Left lung (tissue), 10 donors: Measurements from ENCODE around the gene ZNF333. TPM values are rescaled to one million over a fixed set of nuclear protein-coding genes. Genes with fewer than 3 reads are reported as not detected.
A peak's percentile ranks its signal among the peaks of the same experiment; 100 is the strongest.
"Not testable (repeated sequence)": the region's sequence is repeated elsewhere in the genome, so short reads cannot be mapped to it uniquely, and the experiment has no call there.

ENCODE experiments used
- ATAC-seq: fragments of 200-7000 bp; cut with Tn5 transposase; one replicate; pipeline ENCODE4 v1.9.1; 2020; ENCODE audit warnings: moderate library complexity
- DNase-seq, 4 donors: peaks; one replicate each; pipeline ENCODE4 v3.0.0-alpha.2; 2013 to 2020
- H3K27ac ChIP-seq, 2 donors: fragments of 200-600 bp; sonication (generic) in 1 of 2; one replicate each; pipeline versions ENCODE4 v1.5.0 to v1.8.0; 2020 to 2021
- H3K27me3 ChIP-seq, 2 donors: fragments of 200-600 bp; sonication (generic) in 1 of 2; one replicate each; pipeline versions ENCODE4 v1.5.0 to v1.8.0; 2020 to 2021
- H3K36me3 ChIP-seq, 2 donors: fragments of 200-600 bp; sonication (generic) in 1 of 2; one replicate each; pipeline versions ENCODE4 v1.5.0 to v1.8.0; 2020 to 2021
- H3K4me1 ChIP-seq, 2 donors: fragments of 200-600 bp; one replicate each; pipeline ENCODE4 v1.8.0; 2021
- H3K4me3 ChIP-seq, 2 donors: fragments of 200-600 bp; sonication (generic) in 1 of 2; one replicate each; pipeline versions ENCODE4 v1.5.0 to v1.8.0; 2020 to 2021; ENCODE audit warnings: mild to moderate bottlenecking in 1 of 2
- H3K9me3 ChIP-seq, 2 donors: fragments of 200-600 bp; sonication (generic) in 1 of 2; one replicate each; pipeline versions ENCODE4 v1.5.0 to v1.8.0; 2020 to 2021
- intact Hi-C, 2 donors: fragments of 100-400 bp; cut with DNase I; formaldehyde crosslinking; loops; one replicate each; pipeline versions ENCODE4 v1.11.2 to v1.14.2; 2022
- polyA plus RNA-seq, 6 donors: library from polyadenylated mRNA; unstranded; fragments of 120-200 nt; gene quantifications; one replicate each; pipeline ENCODE4 v1.2.1, GENCODE V29; 2013; ENCODE audit not compliant: insufficient read length in 6 of 6
- total RNA-seq, 2 donors: library from RNA; stranded (reverse); fragmentation: NEBNext Ultra II Directional; extraction: Animal tissue kit (Norgen Biotek cat#: 25700); gene quantifications; one replicate each; pipeline ENCODE4 v1.2.1, GENCODE V29; 2021
- TF ChIP-seq, protein P1 (sequence below), 2 donors: fragments of 200-600 bp; sonication (generic) in 1 of 2; IDR thresholded peaks; one replicate each; pipeline versions ENCODE4 v1.5.0 to v1.8.0; 2021; ENCODE audit warnings: antibody characterized with exemption in 2 of 2
- donor health status: DM: no; HTN: yes; CAD: no.
- donor health status: DM: no; HTN: no; CAD: no.

The ZNF333 gene
- total and polyA plus RNA-seq, 8 donors, result 11.7 to 38.7 (median 35.6) TPM

DNA sequence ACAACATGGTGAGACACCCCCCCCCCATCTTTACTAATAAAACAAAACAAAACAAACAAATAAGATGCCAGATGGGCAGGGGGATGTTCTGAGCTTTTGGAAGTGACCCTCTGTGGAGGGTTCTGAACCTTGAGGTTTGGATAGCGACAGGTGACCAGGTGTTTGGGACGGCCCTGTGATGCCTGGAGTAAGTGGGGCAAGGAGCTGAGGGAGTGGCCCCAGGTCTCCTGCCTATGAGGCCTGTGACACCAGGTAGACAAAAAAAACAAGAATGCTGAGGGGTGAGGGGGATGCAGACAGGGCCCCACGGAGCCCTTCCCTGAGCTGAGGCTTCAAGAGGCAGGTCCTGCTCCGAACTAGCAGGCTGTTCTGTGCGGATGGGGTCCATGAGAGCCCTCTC is 79.4 kb downstream of the ZNF333 start:
- intact Hi-C loops, result no loop called here
- TF ChIP-seq, protein P1, sequence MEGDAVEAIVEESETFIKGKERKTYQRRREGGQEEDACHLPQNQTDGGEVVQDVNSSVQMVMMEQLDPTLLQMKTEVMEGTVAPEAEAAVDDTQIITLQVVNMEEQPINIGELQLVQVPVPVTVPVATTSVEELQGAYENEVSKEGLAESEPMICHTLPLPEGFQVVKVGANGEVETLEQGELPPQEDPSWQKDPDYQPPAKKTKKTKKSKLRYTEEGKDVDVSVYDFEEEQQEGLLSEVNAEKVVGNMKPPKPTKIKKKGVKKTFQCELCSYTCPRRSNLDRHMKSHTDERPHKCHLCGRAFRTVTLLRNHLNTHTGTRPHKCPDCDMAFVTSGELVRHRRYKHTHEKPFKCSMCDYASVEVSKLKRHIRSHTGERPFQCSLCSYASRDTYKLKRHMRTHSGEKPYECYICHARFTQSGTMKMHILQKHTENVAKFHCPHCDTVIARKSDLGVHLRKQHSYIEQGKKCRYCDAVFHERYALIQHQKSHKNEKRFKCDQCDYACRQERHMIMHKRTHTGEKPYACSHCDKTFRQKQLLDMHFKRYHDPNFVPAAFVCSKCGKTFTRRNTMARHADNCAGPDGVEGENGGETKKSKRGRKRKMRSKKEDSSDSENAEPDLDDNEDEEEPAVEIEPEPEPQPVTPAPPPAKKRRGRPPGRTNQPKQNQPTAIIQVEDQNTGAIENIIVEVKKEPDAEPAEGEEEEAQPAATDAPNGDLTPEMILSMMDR (IDR thresholded peaks at IDR 0.05), result no peak
- ATAC-seq, result no peak

DNA sequence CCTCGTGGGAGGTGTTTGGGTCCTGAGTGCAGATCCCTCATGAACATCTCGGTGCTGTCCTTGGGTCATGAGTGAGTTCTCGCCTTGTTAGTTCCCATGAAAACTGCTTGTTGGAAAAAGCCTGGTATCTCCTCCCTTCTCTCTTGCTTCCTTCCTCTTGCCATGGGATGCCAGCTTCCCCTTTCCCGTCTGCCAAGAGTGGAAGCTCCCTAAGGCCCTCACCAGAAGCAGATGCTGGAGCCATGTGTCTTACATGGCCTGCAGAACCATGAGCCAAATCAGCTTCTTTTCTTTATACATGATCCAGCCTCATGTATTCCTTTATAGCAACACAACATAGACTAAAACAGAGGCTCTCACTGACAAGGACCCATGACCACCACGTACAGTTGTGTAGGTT is 80.3 kb downstream of the ZNF333 start:
- H3K4me3 ChIP-seq, result no peak overlapping the region

More for the DNA sequence above, 79.4 kb downstream of the ZNF333 start:
- no peaks in the 10 kb centered on the region for H3K9me3 ChIP-seq
- DNase-seq, result no peak
- H3K36me3 ChIP-seq, result peaks cover 0 to 96% of the 10 kb centered on the region in 2 donors
- H3K4me3 ChIP-seq, result no peak overlapping the region
- peaks cover 0 to 26% of the 10 kb centered on the region in 2 donors for H3K27me3 ChIP-seq
- peaks cover 0 to 9% of the 10 kb centered on the region in 2 donors for H3K4me1 ChIP-seq
- no peak overlapping the region for H3K27ac ChIP-seq

GRCh38 chr19:14770944-14771839 is 81.3 kb downstream of the ZNF333 start:
- DNase-seq, result no peak
- no peak overlapping the region for H3K4me3 ChIP-seq

More for the DNA sequence above, 80.3 kb downstream of the ZNF333 start:
- no peak for DNase-seq
- H3K27me3 ChIP-seq, result peaks cover 0 to 26% of the 10 kb centered on the region in 2 donors
- TF ChIP-seq, protein P1 (IDR thresholded peaks at IDR 0.05), result no peak
- H3K9me3 ChIP-seq, result no peaks in the 10 kb centered on the region
- peaks cover 0 to 15% of the 10 kb centered on the region in 2 donors for H3K4me1 ChIP-seq
- no peak overlapping the region for H3K27ac ChIP-seq
- no peak for ATAC-seq
- peaks cover 0 to 86% of the 10 kb centered on the region in 2 donors for H3K36me3 ChIP-seq
- intact Hi-C loops, result no loop called here

GRCh38 chr19:14772467-14772866 is 82.6 kb downstream of the ZNF333 start:
- ATAC-seq (no peak), DNase-seq (no peak)
- Histone ChIP-seq H3K4me3 (no peak overlapping the region), H3K27me3 (peaks cover 0 to 46% of the 10 kb centered on the region in 2 donors), H3K9me3 (no peaks in the 10 kb centered on the region), H3K27ac (no peak overlapping the region), H3K4me1 (peaks cover 0 to 20% of the 10 kb centered on the region in 2 donors), H3K36me3 (peaks cover 0 to 63% of the 10 kb centered on the region in 2 donors)
- TF ChIP-seq, protein P1 (IDR thresholded peaks at IDR 0.05), result no peak
- intact Hi-C loops, result no loop called here

More at GRCh38 chr19:14770944-14771839, 81.3 kb downstream of the ZNF333 start:
- no peak overlapping the region for H3K27ac ChIP-seq
- peaks cover 0 to 15% of the 10 kb centered on the region in 2 donors for H3K4me1 ChIP-seq
- intact Hi-C loops, result no loop called here
- peaks cover 0 to 36% of the 10 kb centered on the region in 2 donors for H3K27me3 ChIP-seq
- no peak for ATAC-seq
- no peaks in the 10 kb centered on the region for H3K9me3 ChIP-seq
- H3K36me3 ChIP-seq, result peaks cover 0 to 76% of the 10 kb centered on the region in 2 donors
- TF ChIP-seq, protein P1 (IDR thresholded peaks at IDR 0.05), result no peak

GRCh38 chr19:14772995-14773394 is 83.1 kb downstream of the ZNF333 start:
- H3K27me3 ChIP-seq, result peaks cover 0 to 49% of the 10 kb centered on the region in 2 donors
- H3K9me3 ChIP-seq, result no peaks in the 10 kb centered on the region
- no peak overlapping the region for H3K4me3 ChIP-seq
- no peak for ATAC-seq
- intact Hi-C loops, result no loop called here
- peaks cover 0 to 58% of the 10 kb centered on the region in 2 donors for H3K36me3 ChIP-seq
- H3K27ac ChIP-seq, result no peak overlapping the region
- TF ChIP-seq, protein P1 (IDR thresholded peaks at IDR 0.05), result no peak
- H3K4me1 ChIP-seq, result peaks cover 0 to 20% of the 10 kb centered on the region in 2 donors
- DNase-seq, result no peak

DNA sequence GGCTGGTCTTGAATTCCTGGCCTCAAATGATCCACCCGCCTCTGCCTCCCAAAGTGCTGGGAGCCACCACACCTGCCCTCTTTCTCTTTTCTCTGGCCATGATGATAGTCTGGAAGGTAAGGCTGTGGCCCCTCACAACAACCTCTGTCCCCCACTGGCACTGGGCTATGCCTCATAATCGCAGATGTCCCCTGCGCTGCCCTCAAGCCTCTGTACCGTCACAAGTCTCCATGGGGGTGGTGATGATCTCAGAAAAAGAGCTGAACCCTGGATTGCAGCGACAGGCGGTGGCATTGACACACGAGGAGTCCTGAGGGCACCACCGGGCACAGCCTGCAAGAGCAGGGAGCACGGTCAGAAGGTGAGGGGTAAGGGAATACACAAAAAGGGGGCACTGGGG is 83.9 kb downstream of the ZNF333 start:
- intact Hi-C loops, result not testable (repeated sequence)

More for the DNA sequence above, 83.9 kb downstream of the ZNF333 start:
- H3K4me1 ChIP-seq, result peaks cover 0 to 20% of the 10 kb centered on the region in 2 donors
- peaks cover 0 to 50% of the 10 kb centered on the region in 2 donors for H3K36me3 ChIP-seq
- not testable (repeated sequence) for H3K27ac ChIP-seq, ATAC-seq, H3K4me3 ChIP-seq, H3K9me3 ChIP-seq
- peaks cover 0 to 57% of the 10 kb centered on the region in 2 donors for H3K27me3 ChIP-seq
- peak in 1 of 4 donors; percentile 55 for DNase-seq
